Heart right ventricle (tissue), 16 donors: Measurements from ENCODE around the gene TMEM9B. TPM values are rescaled to one million over a fixed set of nuclear protein-coding genes. Genes with fewer than 3 reads are reported as not detected.
"Not testable (repeated sequence)": the region's sequence is repeated elsewhere in the genome, so short reads cannot be mapped to it uniquely, and the experiment has no call there.

Source experiments
- ATAC-seq, 8 donors: fragments of 200-7000 bp; cut with Tn5 transposase; one replicate each; pipeline ENCODE4 v1.9.1; 2020; ENCODE audit warnings: mild to moderate bottlenecking in 8 of 8, moderate library complexity in 8 of 8, moderate number of reproducible peaks in 1 of 8
- DNase-seq, 2 donors: peaks; one replicate each; pipeline ENCODE4 v3.0.0-alpha.2; 2020
- H3K27ac ChIP-seq, 10 donors: fragments of 200-600 bp; sonication (generic) in 2 of 10; one replicate each; pipeline versions ENCODE4 v1.5.0 to v1.8.0; 2020 to 2022; ENCODE audit warnings: mild to moderate bottlenecking in 3 of 10
- H3K27me3 ChIP-seq, 7 donors: fragments of 200-600 bp; one replicate each; pipeline ENCODE4 v1.8.0; 2021 to 2022; ENCODE audit warnings: mild to moderate bottlenecking in 2 of 7
- H3K36me3 ChIP-seq, 9 donors: fragments of 200-600 bp; sonication (generic) in 1 of 9; one replicate each; pipeline versions ENCODE4 v1.5.0 to v1.8.0; 2020 to 2022; ENCODE audit warnings: mild to moderate bottlenecking in 2 of 9
- H3K4me1 ChIP-seq, 9 donors: fragments of 200-600 bp; sonication (generic) in 1 of 9; one replicate each; pipeline versions ENCODE4 v1.5.0 to v1.8.0; 2020 to 2022; ENCODE audit warnings: mild to moderate bottlenecking in 4 of 9
- H3K4me3 ChIP-seq, 10 donors: fragments of 200-600 bp; sonication (generic) in 2 of 10; one replicate each; pipeline versions ENCODE4 v1.5.0 to v1.8.0; 2020 to 2022; ENCODE audit warnings: mild to moderate bottlenecking in 7 of 10, moderate library complexity in 2 of 10
- H3K9me3 ChIP-seq, 11 donors: fragments of 200-600 bp in 10 of 11; sonication (generic) in 2 of 11; one replicate each; pipeline versions ENCODE4 v1.5.0 to v1.8.0; 2013 to 2022; ENCODE audit warnings: mild to moderate bottlenecking in 2 of 11, control low read depth in 1 of 11, moderate library complexity in 1 of 11
- CTCF ChIP-seq, 9 donors: fragments of 200-600 bp; sonication (generic) in 2 of 9; IDR thresholded peaks; one replicate each; pipeline versions ENCODE4 v1.5.0 to v1.8.0; 2021 to 2022; ENCODE audit warnings: antibody characterized with exemption in 9 of 9, mild to moderate bottlenecking in 5 of 9, moderate library complexity in 1 of 9
- WGBS, 2 donors: extraction: QIAGEN DNeasy Blood & Tissue Kit; methylation state at CpG; one replicate each; pipeline ENCODE4 v1.1.7; 2013; ENCODE audit warnings: inconsistent platforms in 1 of 2; 5-methylcytosine and 5-hydroxymethylcytosine counted together
- intact Hi-C, 10 donors: fragments of 100-400 bp; cut with DNase I; formaldehyde crosslinking; loops; one replicate each; pipeline versions ENCODE4 v1.11.1 to v1.14.2; 2022
- polyA plus RNA-seq, 2 donors: library from polyadenylated mRNA; stranded (reverse); fragments of 200-250 nt; gene quantifications; one replicate each; pipeline ENCODE4 v1.2.3, GENCODE V29; 2013
- total RNA-seq, 10 donors: library from RNA; stranded (reverse); fragmentation: NEBNext Ultra II Directional in 3 of 10; extraction: Animal tissue kit (Norgen Biotek cat#: 25700) in 3 of 10; gene quantifications; one replicate each; pipeline versions ENCODE4 v1.2.1 to v1.2.4, GENCODE V29; 2021 to 2023
- donor health status: Arrhythmogenic right ventricular cardiomyopathy.
- donor health status: ischemic (EF 13 %, LVEDD 7.1; RV severe dilation, severe dysfunction).
- donor health status: healthy with polysubstance abuse.
- donor health status: DM: no; HTN: yes; CAD: no.
- donor health status: DM: no; HTN: no; CAD: no.
- donor health status: ischemic (EF 25% LVEDD 6.9; RV normal size, moderate dysfunction).
- donor health status: ischemic (EF 25% LVEDD 5.7; RV mildly dilated, moderate dysfunction).
- donor health status: healthy.
- donor health status: DM: yes; HTN: yes; CAD: no.
- donor health status: Ischemic cardiomyopathy.
- donor health status: ischemic (EF 35%, LVEDD 5.7; RV mildly dilated, moderate dysfunction).
- donor health status: nonischemic (EF 11% LVEDD 7.7; RV severe dilation, severe dysfunction).
- donor health status: DM: yes; HTN: yes; CAD: no.
- donor health status: PGD.
- donor health status: ischemic (EF 29% LVEDD 5.4; RV normal size, mild dysfunction).
- donor health status: nonischemic (EF 23%, LVEDD 6.1; RV moderate dilation, normal function).

The TMEM9B gene
- total and polyA plus RNA-seq, 12 donors: 23.8 to 56.7 (median 47.7) TPM

DNA sequence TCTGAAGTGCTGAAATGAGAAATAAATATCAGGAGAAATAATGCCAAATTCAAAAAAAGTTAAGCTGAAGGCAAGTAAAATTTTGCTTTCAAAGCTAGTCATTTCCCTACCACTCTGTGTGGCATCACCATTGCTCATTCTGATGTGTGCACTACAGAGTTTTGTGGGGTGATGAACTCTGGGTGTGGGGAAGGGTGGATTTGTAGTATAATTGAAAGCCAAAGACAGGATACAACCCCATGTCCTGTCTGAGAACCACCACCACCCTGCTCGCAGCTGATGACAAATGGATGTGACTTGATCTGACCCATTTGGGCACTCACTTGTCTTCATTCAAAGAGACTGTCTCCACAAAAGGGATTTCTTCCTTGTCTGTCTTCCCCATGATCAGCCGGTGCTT is 19.3 kb upstream of the TMEM9B start:
- H3K9me3 ChIP-seq: no peaks in the 10 kb centered on the region
- intact Hi-C loops: no loop called here
- ATAC-seq (no peak), DNase-seq (no peak)
- no peak overlapping the region for H3K27ac ChIP-seq
- no peak overlapping the region for H3K4me3 ChIP-seq
- no peaks in the 10 kb centered on the region for H3K4me1 ChIP-seq
- H3K36me3 ChIP-seq: no peaks in the 10 kb centered on the region
- no peaks in the 10 kb centered on the region for H3K27me3 ChIP-seq
- 76 to 77% methylated on average over 2 of the region's 2 CpGs for WGBS, 2 donors
- no peak for TF ChIP-seq CTCF (IDR thresholded peaks at IDR 0.05)

DNA sequence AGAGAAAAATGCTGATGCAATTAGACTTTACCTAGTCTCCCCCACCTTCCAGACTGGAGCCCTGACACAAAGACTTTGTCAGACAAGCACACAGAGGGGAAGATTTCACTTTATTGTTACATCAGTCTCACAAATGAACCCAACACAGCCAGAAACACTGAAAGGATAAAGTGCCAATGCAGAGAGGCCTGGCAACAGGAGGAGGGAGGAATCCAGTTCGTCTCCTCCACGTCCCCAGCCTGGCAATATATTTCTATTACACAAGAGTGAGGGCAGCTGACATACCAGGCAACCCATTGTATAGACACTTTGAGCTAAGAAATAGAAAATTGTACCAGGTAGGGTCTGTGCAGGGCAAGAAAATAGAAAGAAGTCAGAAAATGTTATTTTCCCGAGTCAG is 16.2 kb upstream of the TMEM9B start:
- no peak overlapping the region for H3K4me3 ChIP-seq
- H3K4me1 ChIP-seq: no peaks in the 10 kb centered on the region
- intact Hi-C loops: no loop called here
- DNase-seq (no peak), ATAC-seq (no peak)
- no peak for TF ChIP-seq CTCF (IDR thresholded peaks at IDR 0.05)
- H3K27me3 ChIP-seq: no peaks in the 10 kb centered on the region
- H3K36me3 ChIP-seq: no peaks in the 10 kb centered on the region
- WGBS, 2 donors: 82 to 89% methylated on average over 3 of the region's 3 CpGs
- no peak overlapping the region for H3K27ac ChIP-seq
- no peaks in the 10 kb centered on the region for H3K9me3 ChIP-seq

DNA sequence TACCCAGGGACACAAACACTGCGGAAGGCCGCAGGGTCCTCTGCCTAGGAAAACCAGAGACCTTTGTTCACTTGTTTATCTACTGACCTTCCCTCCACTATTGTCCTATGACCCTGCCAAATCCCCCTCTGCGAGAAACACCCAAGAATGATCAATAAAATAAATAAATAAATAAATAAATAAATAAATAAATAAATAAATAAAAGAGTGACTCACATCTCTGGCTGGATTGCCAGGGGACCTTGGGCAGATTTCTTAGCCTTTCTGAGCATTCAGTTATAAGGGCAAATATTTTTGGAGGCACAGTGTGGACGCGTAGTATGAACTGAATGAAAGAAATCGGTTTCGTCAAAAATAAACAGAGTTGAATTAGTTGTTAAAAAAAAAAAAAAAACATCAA is 15.1 kb upstream of the TMEM9B start:
- WGBS, 2 donors: 89 to 91% methylated on average over 5 of the region's 7 CpGs
- H3K27ac ChIP-seq, ATAC-seq, H3K36me3 ChIP-seq, H3K9me3 ChIP-seq, DNase-seq, H3K4me1 ChIP-seq, H3K4me3 ChIP-seq, H3K27me3 ChIP-seq, intact Hi-C loops: not testable (repeated sequence)

GRCh38 chr11:8973121-8973520 is 8.9 kb upstream of the TMEM9B start:
- Histone ChIP-seq H3K36me3 (peaks cover 0 to 4% (median 0%) of the 10 kb centered on the region in 9 donors), H3K27ac (no peak overlapping the region), H3K4me3 (no peak overlapping the region), H3K4me1 (no peaks in the 10 kb centered on the region), H3K9me3 (no peaks in the 10 kb centered on the region), H3K27me3 (no peaks in the 10 kb centered on the region)
- no peak for TF ChIP-seq CTCF (IDR thresholded peaks at IDR 0.05)
- no peak for DNase-seq
- no peak for ATAC-seq
- WGBS, 2 donors: 77 to 88% methylated on average over 3 of the region's 3 CpGs
- intact Hi-C loops: no loop called here

DNA sequence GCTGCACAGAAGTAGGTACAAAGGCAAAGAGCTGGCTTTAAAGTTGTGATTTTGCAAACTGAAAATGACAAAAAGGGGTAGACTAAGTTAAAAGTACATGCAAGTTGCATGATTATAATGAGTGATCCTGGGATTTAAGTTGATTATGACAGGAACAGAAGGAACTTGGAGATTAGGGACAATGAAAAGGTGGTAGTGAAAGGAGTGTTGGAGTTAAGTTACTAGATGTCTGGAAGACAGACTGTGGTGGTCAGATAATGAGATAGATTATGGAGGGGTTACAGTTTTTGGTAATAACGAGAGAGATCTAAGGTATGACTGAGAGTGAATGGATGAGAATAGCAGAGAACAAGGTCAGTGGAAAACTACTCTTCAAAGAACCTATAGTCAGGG is 7.7 kb upstream of the TMEM9B start:
- DNase-seq (no peak), ATAC-seq (no peak)
- no peaks in the 10 kb centered on the region for H3K27me3 ChIP-seq
- no peak overlapping the region for H3K4me3 ChIP-seq
- H3K4me1 ChIP-seq: peaks cover 0 to 4% (median 0%) of the 10 kb centered on the region in 9 donors
- H3K27ac ChIP-seq: no peak overlapping the region
- no peak for TF ChIP-seq CTCF (IDR thresholded peaks at IDR 0.05)
- no peaks in the 10 kb centered on the region for H3K9me3 ChIP-seq
- intact Hi-C loops: no loop called here
- 77 to 79% methylated on average over 1 of the region's 1 CpG for WGBS, 2 donors
- peaks cover 0 to 9% (median 0%) of the 10 kb centered on the region in 9 donors for H3K36me3 ChIP-seq
